Thoracic aorta (tissue), 2 donors: ENCODE measurements around the gene ODF2L. TPM values are rescaled to one million over a fixed set of nuclear protein-coding genes. Genes with fewer than 3 reads are reported as not detected.

Experiments used
- ATAC-seq: fragments of 150-250 bp; one replicate; pipeline ENCODE4 v1.8.0; 2017; ENCODE audit warnings: low read depth; ENCODE audit not compliant: insufficient number of reproducible peaks, low FRiP score
- DNase-seq: peaks from one replicate; pipeline ENCODE4 v3.0.0-alpha.2; 2020; ENCODE audit warnings: low spot score
- H3K27ac ChIP-seq, 2 donors: fragments of 200-600 bp; sonication (generic); 1 replicate in 1 of 2; 2 replicates in 1 of 2; pipeline ENCODE4 v1.5.1; 2016; ENCODE audit warnings: mild to moderate bottlenecking in 2 of 2, moderate library complexity in 2 of 2
- H3K27me3 ChIP-seq: fragments of 200-600 bp; sonication (generic); replicated peaks from 2 replicates; pipeline ENCODE4 v1.6.0; 2016; ENCODE audit warnings: mild to moderate bottlenecking; ENCODE audit not compliant: insufficient read depth
- H3K36me3 ChIP-seq: fragments of 200-600 bp; sonication (generic); one replicate; pipeline ENCODE4 v1.5.1; 2016
- H3K4me1 ChIP-seq, 2 donors: fragments of 200-600 bp; sonication (generic); 1 replicate in 1 of 2; 2 replicates in 1 of 2; pipeline versions ENCODE4 v1.5.1 to v1.6.0; 2016; ENCODE audit warnings: low read depth in 2 of 2, mild to moderate bottlenecking in 1 of 2; ENCODE audit not compliant: control insufficient read depth in 1 of 2
- H3K4me3 ChIP-seq: fragments of 200-600 bp; sonication (generic); 2 replicates; pipeline ENCODE4 v1.5.1; 2016; ENCODE audit warnings: mild to moderate bottlenecking
- H3K9me3 ChIP-seq: fragments of 200-600 bp; sonication (generic); 2 replicates; pipeline ENCODE4 v1.5.1; 2016
- total RNA-seq, 2 donors: library from RNA; depleted of rRNA; stranded (reverse); fragments of >200 nt; gene quantifications; one replicate each; pipeline versions ENCODE4 v1.1.0 to v1.2.3, GENCODE V29; 2016
- TF ChIP-seq, protein P1 (sequence below): fragments of 200-600 bp; sonication (generic); IDR thresholded peaks from one replicate; pipeline ENCODE4 v1.5.1; 2019; ENCODE audit warnings: antibody characterized with exemption

The ODF2L gene
- total RNA-seq, 2 donors from 2014 or later, result 45.6 to 74.5 TPM

DNA sequence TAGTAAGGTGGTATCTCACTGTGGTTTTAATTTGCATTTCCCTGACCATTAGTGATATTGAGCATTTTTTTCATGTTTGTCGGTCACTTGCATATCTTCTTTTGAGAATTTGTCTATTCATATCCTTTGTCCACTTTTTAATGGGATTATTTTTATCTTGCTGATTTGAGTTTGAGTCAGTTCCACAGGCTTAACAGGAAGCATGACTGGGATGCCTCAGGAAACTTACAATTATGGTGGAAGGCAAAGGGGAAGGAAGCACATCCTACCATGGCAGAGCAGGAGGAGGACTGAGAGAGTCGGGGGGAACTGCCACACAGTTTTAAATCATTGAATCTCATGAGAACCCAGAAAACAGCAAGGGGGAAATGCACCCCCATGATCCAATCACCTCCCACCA is 51.1 kb downstream of the ODF2L start:
- ATAC-seq, result no peak

DNA sequence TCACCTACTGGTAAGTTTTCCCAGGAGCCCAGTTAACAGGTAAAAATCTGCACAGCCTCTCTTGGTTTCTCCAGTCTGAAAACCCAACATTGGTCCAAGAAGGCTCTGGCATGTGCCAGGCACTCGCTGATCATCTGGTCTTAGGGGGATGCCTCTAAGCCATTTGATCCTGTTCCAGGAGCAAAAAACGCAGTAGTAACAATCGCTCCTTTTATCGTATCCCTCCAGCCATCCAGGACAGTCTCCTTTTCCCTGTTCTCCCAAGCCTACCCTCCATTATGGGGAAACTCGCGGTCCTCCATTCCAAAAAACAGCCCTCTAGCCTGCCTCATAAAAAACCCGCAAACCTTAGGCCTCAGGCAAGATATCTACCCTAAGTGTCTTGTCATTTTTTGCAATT is 56.2 kb downstream of the ODF2L start:
- Histone ChIP-seq H3K4me3 (no peak overlapping the region), H3K27ac (no peak overlapping the region), H3K27me3 (no peaks in the 10 kb centered on the region), H3K4me1 (no peaks in the 10 kb centered on the region), H3K9me3 (no peaks in the 10 kb centered on the region), H3K36me3 (no peaks in the 10 kb centered on the region)
- TF ChIP-seq, protein P1, sequence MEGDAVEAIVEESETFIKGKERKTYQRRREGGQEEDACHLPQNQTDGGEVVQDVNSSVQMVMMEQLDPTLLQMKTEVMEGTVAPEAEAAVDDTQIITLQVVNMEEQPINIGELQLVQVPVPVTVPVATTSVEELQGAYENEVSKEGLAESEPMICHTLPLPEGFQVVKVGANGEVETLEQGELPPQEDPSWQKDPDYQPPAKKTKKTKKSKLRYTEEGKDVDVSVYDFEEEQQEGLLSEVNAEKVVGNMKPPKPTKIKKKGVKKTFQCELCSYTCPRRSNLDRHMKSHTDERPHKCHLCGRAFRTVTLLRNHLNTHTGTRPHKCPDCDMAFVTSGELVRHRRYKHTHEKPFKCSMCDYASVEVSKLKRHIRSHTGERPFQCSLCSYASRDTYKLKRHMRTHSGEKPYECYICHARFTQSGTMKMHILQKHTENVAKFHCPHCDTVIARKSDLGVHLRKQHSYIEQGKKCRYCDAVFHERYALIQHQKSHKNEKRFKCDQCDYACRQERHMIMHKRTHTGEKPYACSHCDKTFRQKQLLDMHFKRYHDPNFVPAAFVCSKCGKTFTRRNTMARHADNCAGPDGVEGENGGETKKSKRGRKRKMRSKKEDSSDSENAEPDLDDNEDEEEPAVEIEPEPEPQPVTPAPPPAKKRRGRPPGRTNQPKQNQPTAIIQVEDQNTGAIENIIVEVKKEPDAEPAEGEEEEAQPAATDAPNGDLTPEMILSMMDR, result no peak
- no peak for ATAC-seq
- no peak for DNase-seq

More for the DNA sequence above, 51.1 kb downstream of the ODF2L start:
- no peaks in the 10 kb centered on the region for H3K9me3 ChIP-seq
- TF ChIP-seq, protein P1, result no peak
- no peaks in the 10 kb centered on the region for H3K27me3 ChIP-seq
- H3K36me3 ChIP-seq, result no peaks in the 10 kb centered on the region
- no peak for DNase-seq
- H3K27ac ChIP-seq, result no peak overlapping the region
- H3K4me1 ChIP-seq, result no peaks in the 10 kb centered on the region
- H3K4me3 ChIP-seq, result no peak overlapping the region

DNA sequence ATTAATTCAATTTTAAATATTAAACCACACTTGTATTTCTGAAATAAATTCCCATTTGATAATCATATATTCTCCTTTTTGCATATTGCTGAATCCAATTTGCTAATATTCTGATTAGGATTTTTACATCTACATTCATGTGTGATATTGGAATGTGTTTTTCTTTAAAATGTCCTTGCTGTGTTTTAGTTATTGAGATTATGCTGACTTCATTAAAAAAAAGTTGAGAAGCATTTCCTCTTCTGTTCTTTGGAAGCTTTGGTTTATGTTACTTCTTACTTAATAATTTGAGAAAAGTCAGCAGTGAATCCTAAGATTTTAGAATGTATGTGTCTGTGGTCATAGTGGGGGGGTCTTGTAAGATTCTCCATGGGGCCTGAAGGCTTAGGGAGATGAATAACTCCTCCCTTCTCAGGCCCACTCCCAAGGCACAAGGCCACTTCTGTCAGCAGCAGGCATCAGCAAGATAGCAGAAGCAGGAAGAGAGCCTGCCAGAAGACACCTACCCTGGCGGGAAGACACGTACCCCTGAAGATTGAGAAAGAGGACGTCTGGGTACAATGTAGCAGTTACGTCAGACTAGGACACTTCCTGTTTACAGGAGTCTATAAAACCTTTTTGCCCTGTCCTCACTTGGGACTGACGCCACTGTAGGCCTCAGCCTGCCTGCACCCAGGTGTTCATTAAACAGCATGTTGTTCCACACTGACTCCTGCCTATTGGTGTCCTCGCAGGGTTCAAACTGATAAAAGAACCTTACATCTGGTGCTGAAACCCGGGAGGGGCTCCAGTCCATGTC is 56.9 kb downstream of the ODF2L start:
- TF ChIP-seq, protein P1, result no peak
- H3K27ac ChIP-seq, result no peak overlapping the region
- no peaks in the 10 kb centered on the region for H3K9me3 ChIP-seq
- H3K36me3 ChIP-seq, result no peaks in the 10 kb centered on the region
- H3K27me3 ChIP-seq, result no peaks in the 10 kb centered on the region
- DNase-seq (no peak), ATAC-seq (no peak)
- no peak overlapping the region for H3K4me3 ChIP-seq
- no peaks in the 10 kb centered on the region for H3K4me1 ChIP-seq

DNA sequence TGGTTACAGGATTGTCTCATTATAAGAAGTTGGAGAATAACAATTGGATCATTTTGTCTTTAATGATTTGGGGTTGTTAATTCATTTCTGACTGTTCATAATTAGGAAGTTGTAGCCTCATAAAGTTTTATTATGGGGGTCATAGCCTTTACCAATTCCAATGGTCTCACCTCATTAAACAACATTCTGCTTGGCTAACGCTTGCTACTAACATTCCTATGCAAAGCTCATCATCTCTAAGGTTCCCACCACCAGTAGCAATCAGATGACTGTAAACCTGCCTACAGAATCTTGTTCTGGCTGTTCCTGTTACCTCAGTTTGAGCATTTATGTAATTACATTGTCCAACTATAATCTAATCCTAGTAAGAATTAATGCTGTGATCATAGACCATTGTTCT is 60.2 kb downstream of the ODF2L start:
- no peaks in the 10 kb centered on the region for H3K9me3 ChIP-seq
- H3K27ac ChIP-seq, result no peak overlapping the region
- H3K4me3 ChIP-seq, result no peak overlapping the region
- no peaks in the 10 kb centered on the region for H3K4me1 ChIP-seq
- TF ChIP-seq, protein P1, result no peak
- H3K27me3 ChIP-seq, result no peaks in the 10 kb centered on the region
- H3K36me3 ChIP-seq, result no peaks in the 10 kb centered on the region
- ATAC-seq (no peak), DNase-seq (no peak)

DNA sequence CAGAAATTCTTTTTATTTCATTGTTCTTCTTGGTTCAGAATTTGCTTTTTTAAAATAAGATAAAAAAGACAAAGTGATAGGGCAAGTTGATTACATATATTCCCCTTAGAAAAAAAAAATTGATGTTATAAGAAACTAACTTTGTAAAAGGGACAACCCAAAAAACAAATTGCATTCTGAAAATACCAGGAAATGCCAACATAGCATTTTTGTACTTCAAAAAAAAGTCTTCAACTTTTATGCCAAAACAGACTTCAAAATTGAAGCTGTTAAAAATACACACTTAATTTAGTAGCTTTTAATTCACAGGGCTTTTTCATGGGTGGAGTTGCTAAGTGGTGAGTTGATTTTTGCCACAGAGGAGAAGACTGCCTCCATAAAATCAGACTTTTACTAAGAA is 70.9 kb downstream of the ODF2L start:
- Histone ChIP-seq H3K36me3 (no peaks in the 10 kb centered on the region), H3K9me3 (no peaks in the 10 kb centered on the region), H3K4me3 (no peak overlapping the region), H3K27ac (no peak overlapping the region), H3K27me3 (no peaks in the 10 kb centered on the region), H3K4me1 (no peaks in the 10 kb centered on the region)
- DNase-seq (no peak), ATAC-seq (no peak)
- TF ChIP-seq, protein P1, result no peak
